Measurements from ENCODE around the gene LY6G5C. TPM values are rescaled to one million over a fixed set of nuclear protein-coding genes. Genes with fewer than 3 reads are reported as not detected.

LY6G5C gene
- total and polyA plus RNA-seq, 2 experiments from 2014 or later, result 2.1 TPM; not detected in 1

DNA sequence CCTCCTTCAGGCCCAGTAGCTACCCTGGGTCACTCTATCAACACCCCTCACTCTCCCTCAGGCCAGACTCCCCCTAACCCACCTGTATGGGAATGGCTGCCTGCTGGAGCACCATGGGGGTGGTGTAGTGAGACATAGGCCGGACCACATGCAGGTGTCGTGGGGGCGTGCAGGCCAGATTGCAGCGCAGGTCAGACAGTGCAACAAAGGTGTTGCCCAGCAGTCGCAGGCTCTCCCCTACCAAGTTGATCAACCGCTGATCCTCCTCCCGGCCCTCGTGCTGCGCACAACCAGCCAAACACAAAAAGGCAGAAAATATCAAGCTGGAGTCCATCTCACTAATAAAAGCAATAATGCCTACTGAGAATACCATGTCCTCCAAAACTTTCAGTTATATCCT lies 35.5 kb downstream of the LY6G5C start:
- DNase-seq (ENCODE audit: low spot score) (no peak), ATAC-seq (no peak)
- H3K36me3 Mint-ChIP-seq (ENCODE audit: low read depth), result peaks cover 86% of the 10 kb centered on the region
- Histone ChIP-seq H3K36me3 (ENCODE audit: insufficient read depth) (peaks cover 41% of the 10 kb centered on the region), H3F3A (replicated peaks; ENCODE audit: low read depth) (peaks cover 2% of the 10 kb centered on the region; the same call in 1 of the 2 replicates), H3K27ac (ENCODE audit: low read depth) (no peak overlapping the region), H3K4me2 (no peak overlapping the region), H3K4me1 (ENCODE audit: insufficient read depth) (no peaks in the 10 kb centered on the region), H3K27me3 (ENCODE audit: insufficient read depth) (no peaks in the 10 kb centered on the region), H3K4me3 (no peak overlapping the region), H4K20me1 (replicated peaks; ENCODE audit: insufficient read depth) (peaks cover 8% of the 10 kb centered on the region; the same call in 1 of the 2 replicates), H2AFZ (no peak overlapping the region), H3K9me2 (ENCODE audit: insufficient read depth) (no peaks in the 10 kb centered on the region), H3K79me2 (replicated peaks; ENCODE audit: insufficient read depth) (peaks cover 14% of the 10 kb centered on the region)
- TF ChIP-seq, protein P1, sequence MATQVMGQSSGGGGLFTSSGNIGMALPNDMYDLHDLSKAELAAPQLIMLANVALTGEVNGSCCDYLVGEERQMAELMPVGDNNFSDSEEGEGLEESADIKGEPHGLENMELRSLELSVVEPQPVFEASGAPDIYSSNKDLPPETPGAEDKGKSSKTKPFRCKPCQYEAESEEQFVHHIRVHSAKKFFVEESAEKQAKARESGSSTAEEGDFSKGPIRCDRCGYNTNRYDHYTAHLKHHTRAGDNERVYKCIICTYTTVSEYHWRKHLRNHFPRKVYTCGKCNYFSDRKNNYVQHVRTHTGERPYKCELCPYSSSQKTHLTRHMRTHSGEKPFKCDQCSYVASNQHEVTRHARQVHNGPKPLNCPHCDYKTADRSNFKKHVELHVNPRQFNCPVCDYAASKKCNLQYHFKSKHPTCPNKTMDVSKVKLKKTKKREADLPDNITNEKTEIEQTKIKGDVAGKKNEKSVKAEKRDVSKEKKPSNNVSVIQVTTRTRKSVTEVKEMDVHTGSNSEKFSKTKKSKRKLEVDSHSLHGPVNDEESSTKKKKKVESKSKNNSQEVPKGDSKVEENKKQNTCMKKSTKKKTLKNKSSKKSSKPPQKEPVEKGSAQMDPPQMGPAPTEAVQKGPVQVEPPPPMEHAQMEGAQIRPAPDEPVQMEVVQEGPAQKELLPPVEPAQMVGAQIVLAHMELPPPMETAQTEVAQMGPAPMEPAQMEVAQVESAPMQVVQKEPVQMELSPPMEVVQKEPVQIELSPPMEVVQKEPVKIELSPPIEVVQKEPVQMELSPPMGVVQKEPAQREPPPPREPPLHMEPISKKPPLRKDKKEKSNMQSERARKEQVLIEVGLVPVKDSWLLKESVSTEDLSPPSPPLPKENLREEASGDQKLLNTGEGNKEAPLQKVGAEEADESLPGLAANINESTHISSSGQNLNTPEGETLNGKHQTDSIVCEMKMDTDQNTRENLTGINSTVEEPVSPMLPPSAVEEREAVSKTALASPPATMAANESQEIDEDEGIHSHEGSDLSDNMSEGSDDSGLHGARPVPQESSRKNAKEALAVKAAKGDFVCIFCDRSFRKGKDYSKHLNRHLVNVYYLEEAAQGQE (IDR thresholded peaks at IDR 0.05; ENCODE audit: unreplicated experiment), result no peak
- H3K27ac Mint-ChIP-seq, result no peak overlapping the region
- no peaks in the 10 kb centered on the region for H3K27me3 Mint-ChIP-seq (ENCODE audit: insufficient read depth, low read depth, poor library complexity)
- no peaks in the 10 kb centered on the region for H3K9me3 Mint-ChIP-seq
- peaks cover 6% of the 10 kb centered on the region; the same call in 1 of the 3 replicates for H3K4me1 Mint-ChIP-seq
- H3K4me3 Mint-ChIP-seq, result peak overlapping the region; percentile 7; the same call in 1 of the 3 replicates

DNA sequence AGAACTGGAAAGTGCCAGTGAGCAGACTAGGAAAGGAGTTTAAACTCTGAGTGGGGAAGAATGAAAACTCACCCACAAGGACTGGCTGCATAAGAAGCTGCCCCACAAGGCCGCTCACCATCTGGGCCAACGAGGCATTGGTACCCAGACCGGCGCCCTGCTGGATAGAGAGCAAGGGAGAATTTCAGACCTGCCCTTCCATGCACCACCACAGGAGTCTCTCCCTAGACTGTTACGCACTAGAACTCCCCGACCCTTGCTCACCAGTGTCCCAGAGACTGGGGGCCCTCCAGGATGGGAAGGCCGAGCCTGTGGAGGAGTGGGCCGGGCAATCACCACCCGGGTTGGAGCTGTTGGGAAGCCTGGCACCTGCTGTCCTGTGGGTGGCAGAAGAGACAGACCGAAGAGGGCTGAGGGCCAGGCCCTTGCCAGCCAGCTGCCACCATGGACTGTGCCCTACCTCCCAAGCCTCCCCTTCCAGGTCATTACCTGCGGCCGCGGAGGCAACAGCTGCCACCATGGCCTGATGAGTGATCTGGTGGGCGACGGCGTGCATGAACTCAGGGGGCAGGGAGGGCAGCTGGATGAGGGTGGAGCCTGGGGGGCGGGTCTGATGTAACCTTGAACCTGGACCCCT lies 36.9 kb downstream of the LY6G5C start:
- no peak overlapping the region for H3K4me3 ChIP-seq
- H3K4me2 ChIP-seq, result no peak overlapping the region
- no peak for DNase-seq (ENCODE audit: low spot score)
- H3K27me3 ChIP-seq (ENCODE audit: insufficient read depth), result no peaks in the 10 kb centered on the region
- H3K27ac Mint-ChIP-seq, result no peak overlapping the region
- H3K4me1 Mint-ChIP-seq, result no peaks in the 10 kb centered on the region
- H3K9me3 Mint-ChIP-seq, result no peaks in the 10 kb centered on the region
- H3K27ac ChIP-seq (ENCODE audit: low read depth), result no peak overlapping the region
- peaks cover 4% of the 10 kb centered on the region; the same call in 1 of the 2 replicates for H4K20me1 ChIP-seq (replicated peaks; ENCODE audit: insufficient read depth)
- H3F3A ChIP-seq (replicated peaks; ENCODE audit: low read depth), result peaks cover 16% of the 10 kb centered on the region
- H3K4me1 ChIP-seq (ENCODE audit: insufficient read depth), result no peaks in the 10 kb centered on the region
- H3K36me3 ChIP-seq (ENCODE audit: insufficient read depth), result peaks cover 36% of the 10 kb centered on the region
- H3K9me2 ChIP-seq (ENCODE audit: insufficient read depth), result no peaks in the 10 kb centered on the region
- peaks cover under 1% of the 10 kb centered on the region; the same call in 1 of the 2 replicates for H3K79me2 ChIP-seq (replicated peaks; ENCODE audit: insufficient read depth)
- ATAC-seq, result no peak; the same call in 2 of the 3 replicates
- H3K27me3 Mint-ChIP-seq (ENCODE audit: insufficient read depth, low read depth, poor library complexity), result peaks cover 2% of the 10 kb centered on the region
- H3K4me3 Mint-ChIP-seq, result no peak overlapping the region
- peaks cover 85% of the 10 kb centered on the region for H3K36me3 Mint-ChIP-seq (ENCODE audit: low read depth)
- no peak overlapping the region for H2AFZ ChIP-seq
- TF ChIP-seq, protein P2, sequence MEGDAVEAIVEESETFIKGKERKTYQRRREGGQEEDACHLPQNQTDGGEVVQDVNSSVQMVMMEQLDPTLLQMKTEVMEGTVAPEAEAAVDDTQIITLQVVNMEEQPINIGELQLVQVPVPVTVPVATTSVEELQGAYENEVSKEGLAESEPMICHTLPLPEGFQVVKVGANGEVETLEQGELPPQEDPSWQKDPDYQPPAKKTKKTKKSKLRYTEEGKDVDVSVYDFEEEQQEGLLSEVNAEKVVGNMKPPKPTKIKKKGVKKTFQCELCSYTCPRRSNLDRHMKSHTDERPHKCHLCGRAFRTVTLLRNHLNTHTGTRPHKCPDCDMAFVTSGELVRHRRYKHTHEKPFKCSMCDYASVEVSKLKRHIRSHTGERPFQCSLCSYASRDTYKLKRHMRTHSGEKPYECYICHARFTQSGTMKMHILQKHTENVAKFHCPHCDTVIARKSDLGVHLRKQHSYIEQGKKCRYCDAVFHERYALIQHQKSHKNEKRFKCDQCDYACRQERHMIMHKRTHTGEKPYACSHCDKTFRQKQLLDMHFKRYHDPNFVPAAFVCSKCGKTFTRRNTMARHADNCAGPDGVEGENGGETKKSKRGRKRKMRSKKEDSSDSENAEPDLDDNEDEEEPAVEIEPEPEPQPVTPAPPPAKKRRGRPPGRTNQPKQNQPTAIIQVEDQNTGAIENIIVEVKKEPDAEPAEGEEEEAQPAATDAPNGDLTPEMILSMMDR (conservative IDR thresholded peaks at IDR 0.05; ENCODE audit: low read depth in 2 of 2), result no peak
- TF ChIP-seq, protein P3, sequence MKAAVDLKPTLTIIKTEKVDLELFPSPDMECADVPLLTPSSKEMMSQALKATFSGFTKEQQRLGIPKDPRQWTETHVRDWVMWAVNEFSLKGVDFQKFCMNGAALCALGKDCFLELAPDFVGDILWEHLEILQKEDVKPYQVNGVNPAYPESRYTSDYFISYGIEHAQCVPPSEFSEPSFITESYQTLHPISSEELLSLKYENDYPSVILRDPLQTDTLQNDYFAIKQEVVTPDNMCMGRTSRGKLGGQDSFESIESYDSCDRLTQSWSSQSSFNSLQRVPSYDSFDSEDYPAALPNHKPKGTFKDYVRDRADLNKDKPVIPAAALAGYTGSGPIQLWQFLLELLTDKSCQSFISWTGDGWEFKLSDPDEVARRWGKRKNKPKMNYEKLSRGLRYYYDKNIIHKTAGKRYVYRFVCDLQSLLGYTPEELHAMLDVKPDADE (IDR thresholded peaks at IDR 0.05), result no peak
- TF ChIP-seq CREB1 (CRISPR knock-in tag; IDR thresholded peaks at IDR 0.05; ENCODE audit: low read depth) (no peak), POLR2AphosphoS5 (IDR thresholded peaks at IDR 0.05; ENCODE audit: low read depth) (no peak), EZH2phosphoT487 (IDR thresholded peaks at IDR 0.05; ENCODE audit: unreplicated experiment) (no peak), ZNF114 (CRISPR knock-in tag; IDR thresholded peaks at IDR 0.05) (no peak), NANOG (IDR thresholded peaks at IDR 0.05; ENCODE audit: borderline replicate concordance) (no peak)

Measured in GM23338 (cell line).